ENCODE results near the gene SLC1A1.

- TF ChIP-seq CTCF (IDR thresholded peaks at IDR 0.05) (no peak), POLR2A (IDR thresholded peaks at IDR 0.05) (no peak)
Measured at GRCh38 chr9:4549751-4550295, 59.6 kb downstream of the SLC1A1 start.

Data from uterus (tissue), 2 donors.